8988T (cell line): ENCODE data around the gene POU2AF2.
"Not testable (repeated sequence)": the region's sequence is repeated elsewhere in the genome, so short reads cannot be mapped to it uniquely, and the experiment has no call there.

Source experiments
- DNase-seq: peaks from one replicate; pipeline ENCODE4 v3.0.0; 2011

POU2AF2 gene

GRCh38 chr11:111260811-111261210 is 15.3 kb downstream of the POU2AF2 start:
- DNase-seq = no peak

- no peak for DNase-seq
These were observed 19.1 kb downstream of the POU2AF2 start for GRCh38 chr11:111264646-111265045.

GRCh38 chr11:111265421-111265820 is 19.9 kb downstream of the POU2AF2 start:
- DNase-seq = no peak

GRCh38 chr11:111268303-111268702 is 22.8 kb downstream of the POU2AF2 start:
- DNase-seq = not testable (repeated sequence)

GRCh38 chr11:111269146-111269868 is 23.8 kb downstream of the POU2AF2 start:
- DNase-seq = no peak

GRCh38 chr11:111272420-111272819 is 26.9 kb downstream of the POU2AF2 start:
- DNase-seq = no peak

GRCh38 chr11:111282562-111283075 is 37.1 kb downstream of the POU2AF2 start:
- DNase-seq = no peak

GRCh38 chr11:111283945-111284481 is 38.5 kb downstream of the POU2AF2 start:
- no peak for DNase-seq

- DNase-seq = no peak
These were observed 39.9 kb downstream of the POU2AF2 start for GRCh38 chr11:111285189-111286091.

- no peak for DNase-seq
These were observed 46.2 kb downstream of the POU2AF2 start for GRCh38 chr11:111291764-111292163.

- not testable (repeated sequence) for DNase-seq
These were observed 46.9 kb downstream of the POU2AF2 start for GRCh38 chr11:111292408-111292807.

- no peak for DNase-seq
These were observed 50.7 kb downstream of the POU2AF2 start for GRCh38 chr11:111296196-111296595.

- DNase-seq = no peak
These were observed 52.2 kb downstream of the POU2AF2 start for GRCh38 chr11:111297696-111298095.

- peak; percentile 39 for DNase-seq
These were observed 53.0 kb downstream of the POU2AF2 start, which contains the start of gene POU2AF3 for GRCh38 chr11:111298413-111299100. TSS of gene POU2AF3 (plus strand) at chr11:111298546. CDS start at chr11:111298582, 36 bp downstream.

- DNase-seq = peak; percentile 86
These were observed 53.8 kb downstream of the POU2AF2 start for GRCh38 chr11:111299101-111300026.

GRCh38 chr11:111300569-111300968 is 55.0 kb downstream of the POU2AF2 start:
- DNase-seq = no peak

GRCh38 chr11:111301004-111301841 is 55.7 kb downstream of the POU2AF2 start:
- DNase-seq = no peak

- DNase-seq = no peak
These were observed 56.3 kb downstream of the POU2AF2 start for GRCh38 chr11:111301842-111302118.

GRCh38 chr11:111302298-111302697 is 56.8 kb downstream of the POU2AF2 start:
- DNase-seq = no peak

- DNase-seq = no peak
These were observed 57.9 kb downstream of the POU2AF2 start for GRCh38 chr11:111303461-111303860.
